KOPT-K1 (cell line): ENCODE results near the gene TANC1.

ENCODE experiments used
- H3K27ac ChIP-seq: fragments of 200-600 bp; sonication (generic); 2 replicates; pipeline ENCODE4 v1.5.1; 2016; ENCODE audit warnings: antibody characterized with exemption, mild to moderate bottlenecking, low read depth, low read length; ENCODE audit not compliant: poor library complexity, severe bottlenecking
- H3K36me3 ChIP-seq: fragments of 200-600 bp; sonication (generic); 2 replicates; pipeline ENCODE4 v1.5.1; 2017; ENCODE audit warnings: antibody characterized with exemption, mild to moderate bottlenecking, low read length, moderate library complexity; ENCODE audit not compliant: insufficient read depth
- H3K9me3 ChIP-seq: fragments of 200-600 bp; sonication (generic); 2 replicates; pipeline ENCODE4 v1.5.1; 2017; ENCODE audit warnings: antibody characterized with exemption, low read length, mild to moderate bottlenecking; ENCODE audit not compliant: insufficient read depth, poor library complexity, severe bottlenecking

The TANC1 gene

DNA sequence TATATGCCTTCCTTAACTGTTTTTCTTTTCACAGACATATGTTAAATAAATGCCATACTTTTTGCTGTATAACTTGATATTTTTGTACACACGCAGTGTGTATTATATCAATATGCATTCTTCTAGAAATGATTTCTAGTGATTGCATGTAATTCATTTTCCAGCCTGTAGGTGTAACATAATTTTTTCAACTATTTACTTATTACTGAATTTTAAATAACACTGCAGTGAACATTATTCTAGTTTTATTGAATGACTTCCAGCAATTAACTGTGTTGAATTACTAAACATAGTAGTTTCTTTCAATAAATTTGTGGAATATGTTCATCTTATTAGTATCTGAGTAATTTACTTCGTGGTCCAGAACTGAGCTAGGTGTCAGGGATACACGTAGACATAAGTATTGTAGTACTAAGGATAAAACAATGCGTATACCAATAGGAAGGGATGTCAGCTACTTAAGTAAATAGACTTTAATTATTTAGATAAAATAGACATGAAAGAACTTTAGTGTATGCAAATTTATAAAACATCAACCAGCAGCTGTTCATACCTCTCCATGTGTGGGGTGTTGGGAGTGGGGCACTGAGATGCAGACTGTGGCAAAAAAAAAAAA lies 28.0 kb downstream of the TANC1 start:
- Histone ChIP-seq H3K36me3 (no peaks in the 10 kb centered on the region), H3K27ac (no peak overlapping the region), H3K9me3 (no peaks in the 10 kb centered on the region)

DNA sequence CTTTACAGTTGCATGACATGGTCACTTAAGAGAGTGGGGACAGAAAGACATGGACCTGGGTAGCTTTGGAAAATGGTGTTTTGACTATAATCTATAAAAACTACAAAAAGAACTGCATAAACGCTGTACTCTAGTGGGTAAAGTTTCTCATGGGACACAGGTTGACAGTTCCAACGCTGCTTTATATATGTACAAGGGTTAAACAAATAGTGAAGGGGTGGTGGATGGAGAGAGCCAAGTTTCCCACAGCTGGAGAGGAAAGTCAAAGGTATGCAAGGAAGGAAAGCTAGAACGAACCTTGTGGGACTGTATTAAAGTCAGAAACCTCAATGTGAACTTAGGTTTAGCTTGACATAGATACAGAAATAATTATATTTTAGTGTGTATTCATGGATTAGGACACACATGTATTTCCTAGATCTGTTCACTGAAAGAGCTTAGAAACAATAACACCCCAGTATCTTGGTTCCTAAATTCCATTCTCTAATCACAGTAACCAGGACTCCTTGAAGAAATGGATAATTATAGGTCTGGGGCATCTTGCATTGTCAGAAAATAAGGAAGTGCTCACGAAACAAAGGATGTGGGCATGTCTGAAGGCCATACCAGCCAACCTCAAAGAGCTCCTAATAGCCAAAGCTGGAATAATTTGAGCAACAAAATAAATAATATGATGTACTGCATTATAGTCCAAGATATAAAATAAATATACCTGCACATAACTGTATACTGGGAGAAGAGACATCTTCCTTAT lies 28.8 kb downstream of the TANC1 start:
- Histone ChIP-seq H3K36me3 (no peaks in the 10 kb centered on the region), H3K9me3 (no peaks in the 10 kb centered on the region), H3K27ac (no peak overlapping the region)

DNA sequence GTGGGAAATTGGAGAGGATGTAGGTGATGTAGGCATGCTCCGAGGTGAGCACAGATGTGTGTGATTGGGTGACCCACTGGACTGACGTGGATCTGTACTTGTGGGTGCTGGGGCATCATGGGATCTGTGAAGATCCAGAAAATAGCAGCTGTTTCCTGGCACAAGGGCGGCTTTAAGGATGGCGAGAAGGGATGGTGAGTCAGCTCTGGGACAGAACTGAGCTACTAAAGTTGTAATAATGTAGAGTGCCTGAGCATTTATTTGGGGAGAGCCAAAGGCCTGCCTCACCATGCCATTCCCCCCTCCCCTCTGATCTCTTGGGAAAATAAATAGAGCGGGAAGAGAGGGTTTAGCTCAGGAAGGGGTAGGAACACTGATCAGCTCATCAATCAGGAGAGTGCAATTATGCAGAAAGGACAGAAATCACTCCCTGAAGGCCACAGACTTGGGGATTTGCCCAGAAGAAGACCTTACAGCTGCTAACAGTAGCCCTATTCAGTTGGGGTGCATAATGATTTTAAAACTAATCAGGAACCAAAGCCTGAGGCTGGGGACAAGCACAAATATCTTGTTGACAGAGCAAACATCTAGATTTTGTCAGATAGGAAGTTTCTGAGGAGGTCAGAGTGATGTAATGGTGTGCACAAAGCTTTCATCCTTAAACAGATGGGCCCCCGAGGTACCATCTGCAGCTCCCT lies 30.3 kb downstream of the TANC1 start:
- no peaks in the 10 kb centered on the region for H3K36me3 ChIP-seq

DNA sequence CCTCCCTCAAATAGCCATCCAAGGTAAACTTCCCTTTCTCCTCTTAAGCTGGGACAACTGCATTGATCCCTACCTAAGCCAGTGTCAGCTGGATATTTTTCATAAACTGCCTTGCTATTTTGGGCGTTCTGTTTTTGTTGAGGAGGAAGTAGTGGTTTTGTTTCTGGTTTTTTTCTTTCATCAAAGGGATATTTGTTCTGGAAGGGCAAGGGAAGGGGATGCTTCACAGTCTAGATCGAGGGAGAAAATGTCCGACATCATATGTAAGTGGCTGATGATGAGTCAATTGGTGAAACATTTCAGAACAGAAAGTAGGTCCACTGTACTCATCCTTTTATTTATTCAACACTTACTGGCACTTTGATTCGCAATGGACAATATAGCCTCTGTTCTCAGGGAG lies 31.0 kb downstream of the TANC1 start:
- H3K36me3 ChIP-seq = no peaks in the 10 kb centered on the region
- H3K9me3 ChIP-seq = no peaks in the 10 kb centered on the region
- H3K27ac ChIP-seq = no peak overlapping the region

More for the DNA sequence above, 30.3 kb downstream of the TANC1 start:
- H3K9me3 ChIP-seq = no peaks in the 10 kb centered on the region
- no peak overlapping the region for H3K27ac ChIP-seq

DNA sequence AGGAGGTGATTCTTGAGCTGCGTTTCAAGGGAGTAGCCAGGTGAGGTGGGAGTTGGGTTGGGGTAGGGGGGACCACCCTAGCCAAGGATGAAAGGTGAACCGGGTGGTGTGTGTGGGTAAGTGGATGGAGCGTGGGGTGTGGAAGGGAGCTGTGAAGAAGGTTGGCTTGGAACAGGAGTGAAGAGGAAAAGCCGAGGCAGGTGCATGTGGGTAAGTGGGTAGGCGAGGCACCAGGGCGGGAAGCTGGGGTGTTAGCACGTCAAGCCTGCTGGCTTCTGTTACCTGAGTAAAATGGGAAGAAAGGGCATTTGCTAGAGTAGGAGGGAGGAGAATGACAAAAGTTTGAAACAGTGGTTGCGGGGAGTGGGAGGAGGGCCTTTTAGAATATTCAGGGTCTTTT lies 31.6 kb downstream of the TANC1 start:
- Histone ChIP-seq H3K36me3 (no peaks in the 10 kb centered on the region), H3K27ac (no peak overlapping the region), H3K9me3 (peaks cover 5% of the 10 kb centered on the region)

DNA sequence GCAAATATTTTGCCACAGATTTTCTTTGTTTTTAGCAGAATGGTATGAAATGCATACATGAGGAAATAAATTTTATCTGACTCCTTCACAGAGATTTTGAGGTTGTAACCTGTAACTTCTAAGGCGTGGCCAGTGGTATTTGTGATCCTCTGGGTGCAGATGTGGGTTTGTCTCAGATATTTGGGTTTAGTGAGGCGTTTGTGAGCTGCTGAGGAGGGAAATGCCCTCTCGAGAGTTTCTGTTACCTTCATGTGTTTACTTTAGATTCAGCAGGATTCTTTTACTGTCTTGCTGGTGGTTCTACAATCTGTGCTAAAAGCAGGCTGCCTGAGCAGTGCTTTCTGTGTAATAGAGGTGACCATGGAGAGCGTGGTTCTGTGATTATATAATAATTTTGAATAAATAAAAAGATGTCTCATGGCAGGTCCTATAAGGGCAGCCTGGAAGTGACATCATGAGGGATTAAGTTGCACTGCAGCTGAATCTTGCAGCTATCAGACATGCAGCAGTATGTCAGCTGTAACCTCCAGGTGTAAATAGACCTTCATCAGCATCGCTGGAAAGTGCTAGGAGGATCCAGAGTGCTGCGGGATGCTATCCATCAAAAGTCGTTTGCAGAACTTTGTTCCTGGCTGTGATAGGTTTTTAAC lies 34.1 kb downstream of the TANC1 start:
- Histone ChIP-seq H3K9me3 (peaks cover 8% of the 10 kb centered on the region), H3K27ac (no peak overlapping the region), H3K36me3 (no peaks in the 10 kb centered on the region)

DNA sequence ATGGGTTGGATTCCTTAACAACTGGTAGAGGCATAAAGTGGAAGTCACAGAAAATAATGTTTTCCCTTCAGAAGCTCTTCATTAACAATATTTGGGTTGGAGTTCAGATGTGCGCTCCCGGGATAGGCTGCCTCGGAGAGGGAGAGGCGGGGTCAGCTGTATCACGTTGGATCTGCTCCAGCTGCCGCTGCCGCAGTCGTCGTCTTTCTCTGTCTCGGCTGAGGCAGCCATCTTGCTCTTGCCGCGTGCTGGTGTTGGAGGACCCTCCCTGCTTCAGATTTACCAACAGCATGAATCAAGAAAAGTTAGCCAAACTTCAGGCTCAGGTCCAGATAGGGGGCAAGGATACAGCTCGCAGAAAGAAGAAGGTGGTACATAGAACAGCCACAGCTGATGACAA lies 35.1 kb downstream of the TANC1 start:
- Histone ChIP-seq H3K36me3 (no peaks in the 10 kb centered on the region), H3K27ac (no peak overlapping the region), H3K9me3 (peaks cover 8% of the 10 kb centered on the region)

DNA sequence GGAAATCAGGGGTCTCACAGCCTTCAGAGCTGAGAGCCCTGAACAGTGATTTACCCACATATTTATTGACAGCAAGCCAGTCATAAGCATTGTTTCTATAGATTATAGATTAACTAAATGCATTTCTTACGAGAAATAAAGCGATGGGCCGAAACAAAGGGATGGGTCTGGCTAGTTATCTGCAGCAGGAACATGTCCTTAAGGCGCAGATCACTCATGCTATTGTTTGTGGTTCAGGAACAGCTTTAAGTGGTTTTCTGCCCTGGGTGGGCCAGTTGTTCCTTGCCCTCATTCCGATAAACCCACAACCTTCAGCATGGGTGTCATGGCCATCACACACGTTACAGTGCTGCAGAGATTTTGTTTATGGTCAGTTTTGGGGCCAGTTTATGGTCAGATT lies 36.4 kb downstream of the TANC1 start:
- H3K9me3 ChIP-seq = peaks cover 8% of the 10 kb centered on the region
- H3K36me3 ChIP-seq = no peaks in the 10 kb centered on the region
- H3K27ac ChIP-seq = no peak overlapping the region

DNA sequence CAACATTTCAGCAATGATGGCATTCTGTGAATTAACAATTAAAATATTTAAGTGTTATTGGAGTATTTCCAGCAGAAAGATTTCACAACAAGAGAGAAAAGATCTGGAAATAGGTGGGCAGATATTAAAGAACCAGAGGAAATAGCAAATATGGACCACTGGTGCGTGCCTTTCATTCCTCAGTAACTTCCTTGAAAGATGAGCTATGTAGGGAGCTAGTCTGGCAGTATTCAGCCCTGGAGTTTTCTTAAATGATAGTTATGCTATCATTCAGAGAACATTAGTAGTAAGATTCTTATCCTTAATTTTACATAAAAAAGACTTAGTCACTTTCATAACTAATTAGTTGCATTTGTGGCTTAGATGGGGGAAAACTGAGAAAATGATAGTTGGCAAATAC lies 41.5 kb downstream of the TANC1 start:
- Histone ChIP-seq H3K36me3 (no peaks in the 10 kb centered on the region), H3K9me3 (peaks cover 8% of the 10 kb centered on the region), H3K27ac (no peak overlapping the region)

DNA sequence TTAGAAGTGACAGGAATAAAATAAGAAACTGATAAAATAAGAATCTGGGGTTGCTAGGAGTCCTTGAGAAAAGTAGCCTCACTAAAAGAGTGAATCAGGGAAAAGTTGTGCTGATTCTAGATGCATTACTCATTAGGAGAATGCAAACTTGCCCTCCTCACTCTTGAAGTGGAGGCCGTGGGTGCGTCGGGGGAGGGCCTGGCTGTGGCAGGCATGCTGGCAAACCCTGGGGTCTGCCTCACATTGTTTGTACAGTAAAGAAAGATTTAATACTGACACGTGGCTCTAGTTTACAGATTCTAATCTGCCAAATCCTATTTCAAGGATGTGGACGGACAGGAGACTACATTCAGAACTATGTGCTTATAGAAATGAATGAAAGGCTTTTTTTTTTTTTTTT lies 41.9 kb downstream of the TANC1 start:
- H3K27ac ChIP-seq = no peak overlapping the region

DNA sequence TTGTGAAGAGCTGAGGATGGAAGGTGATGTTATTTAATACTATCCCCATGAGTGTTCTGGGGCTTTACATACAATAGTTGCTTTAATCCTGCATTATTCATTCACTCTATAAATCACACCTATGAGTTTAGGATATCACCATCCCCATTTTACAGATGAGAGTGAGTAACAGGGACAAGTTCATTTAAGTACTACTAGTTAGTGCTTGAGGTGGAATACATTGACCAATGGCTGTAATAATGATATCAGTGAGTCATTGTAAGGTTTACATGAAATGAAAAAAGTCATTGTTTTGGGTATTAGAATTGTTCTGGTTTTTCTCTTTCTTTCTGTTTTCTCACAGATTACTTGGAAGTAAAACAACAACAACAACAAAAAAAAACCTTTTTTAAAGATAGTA lies 42.5 kb downstream of the TANC1 start:
- no peaks in the 10 kb centered on the region for H3K36me3 ChIP-seq
- no peak overlapping the region for H3K27ac ChIP-seq
- peaks cover 14% of the 10 kb centered on the region for H3K9me3 ChIP-seq

More for the DNA sequence above, 41.9 kb downstream of the TANC1 start:
- Histone ChIP-seq H3K36me3 (no peaks in the 10 kb centered on the region), H3K9me3 (peaks cover 8% of the 10 kb centered on the region)

DNA sequence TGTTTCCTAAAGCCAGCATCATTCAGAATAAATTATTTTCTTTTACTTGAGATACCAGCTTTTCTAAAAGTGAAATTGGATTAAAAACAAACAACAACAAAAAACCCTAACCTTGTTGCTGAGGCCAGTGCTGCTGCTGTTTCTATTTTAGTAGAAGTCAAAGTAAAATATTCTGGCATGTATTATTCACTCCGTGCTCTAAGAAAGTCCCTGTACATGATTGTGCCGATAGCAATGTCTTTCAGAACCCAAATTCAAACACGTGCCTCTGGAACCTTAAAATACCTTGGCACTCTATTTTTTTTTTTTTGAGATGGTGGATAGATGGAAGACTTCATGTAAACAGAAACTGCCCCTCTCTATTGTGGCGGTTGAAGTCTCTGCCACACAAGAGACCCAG lies 43.7 kb downstream of the TANC1 start:
- H3K36me3 ChIP-seq = no peaks in the 10 kb centered on the region
- H3K9me3 ChIP-seq = peaks cover 18% of the 10 kb centered on the region
- H3K27ac ChIP-seq = no peak overlapping the region

DNA sequence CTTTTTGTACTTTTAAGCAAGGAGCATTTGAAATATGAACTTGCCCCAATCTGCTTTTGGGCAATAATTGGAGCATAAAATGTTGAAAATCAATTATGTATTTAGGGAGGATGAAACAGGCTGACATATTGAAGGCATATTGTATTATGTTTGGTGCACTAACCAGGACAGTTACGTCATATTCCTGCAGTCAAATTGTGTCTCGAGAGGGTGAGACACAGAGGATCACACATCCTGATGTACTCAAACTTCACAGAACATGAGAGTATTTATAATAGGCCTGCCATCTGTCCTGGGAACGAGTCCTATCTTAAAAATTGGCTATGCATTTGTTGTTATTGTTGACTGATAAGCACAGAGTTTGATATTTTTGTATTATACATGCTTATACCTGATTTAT lies 44.7 kb downstream of the TANC1 start:
- H3K9me3 ChIP-seq = peaks cover 18% of the 10 kb centered on the region
- H3K27ac ChIP-seq = no peak overlapping the region
- no peaks in the 10 kb centered on the region for H3K36me3 ChIP-seq

DNA sequence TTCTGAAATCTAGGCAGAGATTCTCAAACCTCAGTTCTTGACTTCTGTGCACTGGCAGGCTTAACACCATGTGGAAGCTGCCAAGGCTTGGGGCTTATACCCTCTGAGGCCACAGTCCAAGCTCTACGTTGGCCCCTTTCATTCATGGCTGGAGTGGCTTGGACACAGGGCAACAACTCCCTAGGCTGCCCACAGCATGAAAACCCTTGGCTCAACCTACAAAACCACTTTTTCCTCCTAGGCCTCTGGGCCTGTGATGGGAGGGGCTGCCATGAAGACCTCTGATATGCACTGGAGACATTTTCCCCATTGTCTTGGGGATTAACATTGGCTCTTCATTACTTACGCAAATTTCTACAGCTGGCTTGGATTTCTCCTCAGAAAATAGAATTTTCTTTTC lies 46.7 kb downstream of the TANC1 start:
- Histone ChIP-seq H3K27ac (no peak overlapping the region), H3K9me3 (peaks cover 18% of the 10 kb centered on the region), H3K36me3 (no peaks in the 10 kb centered on the region)

DNA sequence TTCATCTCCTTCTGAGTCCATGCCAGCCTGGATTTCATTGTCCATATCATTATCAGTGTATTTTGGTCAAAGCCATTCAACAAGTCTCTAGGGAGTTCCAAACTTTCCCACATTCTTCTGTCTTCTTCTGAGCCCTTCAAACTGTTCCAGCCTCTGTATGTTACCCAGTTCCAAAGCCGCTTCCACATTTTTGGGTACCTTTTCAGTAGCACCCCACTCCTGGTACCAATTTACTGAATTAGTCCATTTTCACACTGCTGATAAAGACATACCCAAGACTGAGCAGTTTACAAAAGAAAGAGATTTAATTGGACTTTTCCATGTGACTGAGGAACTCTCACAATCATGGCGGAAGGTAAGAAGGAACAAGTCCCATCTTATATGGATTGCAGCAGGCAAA lies 47.4 kb downstream of the TANC1 start:
- no peaks in the 10 kb centered on the region for H3K36me3 ChIP-seq
- H3K9me3 ChIP-seq = peaks cover 18% of the 10 kb centered on the region

More for the DNA sequence above, 47.4 kb downstream of the TANC1 start:
- H3K27ac ChIP-seq = no peak overlapping the region
